NCI-H2196 treated with DMSO at 0.1 percent for 48 hours (cell line): Measurements from ENCODE around the gene HNRNPK.
A peak's percentile ranks its signal among the peaks of the same experiment; 100 is the strongest.

Experiments used
- DNase-seq: peaks from one replicate; lab custom pipeline; 2025; ENCODE audit not compliant: unreplicated experiment; lab: John Stamatoyannopoulos, UW

HNRNPK gene

GRCh38 chr9:83979812-83980394 is at the start of gene HNRNPK:
Gene HNRNPK (minus strand): TSS chr9:83980215. CDS start chr9:83978252, 1,963 bp downstream.
- peak; percentile 87 for DNase-seq

- no peak for DNase-seq
Observed at GRCh38 chr9:84027201-84027600, 47.2 kb upstream of the HNRNPK start.

GRCh38 chr9:84024041-84024575 is 44.1 kb upstream of the HNRNPK start:
- no peak for DNase-seq

GRCh38 chr9:84007662-84008061 is 27.6 kb upstream of the HNRNPK start:
- no peak for DNase-seq

- DNase-seq, result no peak
Observed at GRCh38 chr9:84003246-84003645, 23.2 kb upstream of the HNRNPK start.

- DNase-seq, result no peak
Observed at GRCh38 chr9:84002344-84002743, 22.3 kb upstream of the HNRNPK start.

GRCh38 chr9:84001621-84002020 is 21.6 kb upstream of the HNRNPK start:
- no peak for DNase-seq

GRCh38 chr9:84000186-84000585 is 20.2 kb upstream of the HNRNPK start:
- DNase-seq, result no peak

GRCh38 chr9:83999141-83999918 is 19.3 kb upstream of the HNRNPK start:
- DNase-seq, result no peak

GRCh38 chr9:83996126-83996525 is 16.1 kb upstream of the HNRNPK start:
- no peak for DNase-seq

- no peak for DNase-seq
Observed at GRCh38 chr9:83992901-83993300, 12.9 kb upstream of the HNRNPK start.

- DNase-seq, result no peak
Observed at GRCh38 chr9:83992407-83992806, 12.4 kb upstream of the HNRNPK start.

GRCh38 chr9:83991355-83991754 is 11.3 kb upstream of the HNRNPK start:
- DNase-seq, result no peak

- DNase-seq, result no peak
Observed at GRCh38 chr9:83988411-83988810, 8.4 kb upstream of the HNRNPK start.

GRCh38 chr9:83987402-83987791 is 7.4 kb upstream of the HNRNPK start:
- DNase-seq, result no peak

GRCh38 chr9:83986765-83987401 is 6.9 kb upstream of the HNRNPK start:
- peak; percentile 15 for DNase-seq

GRCh38 chr9:83986195-83986594 is 6.2 kb upstream of the HNRNPK start:
- no peak for DNase-seq

- no peak for DNase-seq
Observed at GRCh38 chr9:83981126-83981871, 1.3 kb upstream of the HNRNPK start.

- DNase-seq, result peak; percentile 92
Observed at GRCh38 chr9:83980395-83981125, 545 bp upstream of the HNRNPK start, which contains the start of gene RMI1. Gene RMI1 (plus strand): TSS chr9:83980805. CDS start chr9:84000987, 20,182 bp downstream.

GRCh38 chr9:83978992-83979811 is 813 bp downstream of the HNRNPK start:
- DNase-seq, result peak; percentile 43
